ENCODE measurements around the gene GPX8.

GPX8 gene

DNA sequence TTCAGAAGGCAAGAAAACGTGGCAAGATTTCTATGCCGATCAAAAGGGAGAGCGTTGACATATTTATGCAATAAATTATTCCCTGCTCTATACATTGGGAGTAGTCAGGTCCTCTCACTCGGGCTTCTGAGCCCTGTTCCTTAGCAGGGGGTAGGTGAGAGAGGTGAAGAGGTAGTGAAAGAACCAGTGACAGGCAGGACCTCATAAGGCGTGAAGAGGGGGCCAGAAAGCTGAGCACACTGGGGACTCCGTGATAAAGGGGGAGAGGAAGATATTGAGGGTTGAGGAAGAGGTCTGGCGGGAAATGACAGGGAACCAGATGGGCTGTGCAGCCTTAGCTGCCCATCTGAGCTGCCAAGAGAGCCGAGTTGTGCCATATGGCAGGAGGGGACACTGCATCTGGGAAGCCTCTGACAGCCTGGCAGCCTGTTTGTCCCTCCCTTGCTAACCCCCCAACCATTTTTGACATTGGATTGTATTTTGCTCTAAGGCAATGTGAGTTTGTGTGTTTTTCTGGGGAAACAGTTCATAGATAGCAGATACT is 13.8 kb downstream of the GPX8 start:
- Histone ChIP-seq H3K27ac (replicated peaks) (no peak overlapping the region), H3K27me3 (ENCODE audit: insufficient read depth, poor library complexity, severe bottlenecking) (peaks cover 6% of the 10 kb centered on the region), H3K4me3 (replicated peaks; ENCODE audit: insufficient read depth, low read length) (peak overlapping the region; percentile 46)
- DNase-seq (ENCODE audit: low read depth in 1 of 2, low spot score in 1 of 2) = no peak
- TF ChIP-seq CTCF (IDR thresholded peaks at IDR 0.05; ENCODE audit: insufficient read depth, low read length) = no peak
- no peak for TF ChIP-seq POLR2AphosphoS5 (IDR thresholded peaks at IDR 0.05; ENCODE audit: low read depth)
- no peak for TF ChIP-seq REST (IDR thresholded peaks at IDR 0.05; ENCODE audit: insufficient replicate concordance, low read depth)
- TF ChIP-seq GABPA (IDR thresholded peaks at IDR 0.05; ENCODE audit: low read depth) = no peak
- TF ChIP-seq SPI1 (IDR thresholded peaks at IDR 0.05; ENCODE audit: borderline replicate concordance, low read depth) = no peak

DNA sequence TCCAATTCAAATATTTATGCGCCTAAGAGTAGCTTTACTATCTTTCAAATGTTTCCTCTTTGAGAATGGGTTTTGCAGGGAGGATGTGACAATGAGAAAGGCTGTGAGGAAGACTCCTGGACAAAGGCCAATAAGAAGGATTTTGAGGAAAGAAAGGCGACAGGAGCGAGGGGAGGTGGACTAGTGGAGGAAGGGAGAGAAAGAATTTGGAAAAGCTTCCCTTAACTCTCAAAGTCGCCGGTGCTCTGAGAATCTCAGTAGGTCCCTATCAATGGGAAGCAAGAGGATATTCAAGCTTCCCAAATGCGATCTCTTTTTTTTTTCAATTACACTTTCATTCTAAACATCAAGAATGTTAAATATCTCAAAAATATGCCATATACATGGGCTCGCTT is 15.8 kb downstream of the GPX8 start:
- H3K27me3 ChIP-seq (ENCODE audit: insufficient read depth, poor library complexity, severe bottlenecking) = peaks cover 6% of the 10 kb centered on the region
- H3K27ac ChIP-seq (replicated peaks) = no peak overlapping the region
- H3K4me3 ChIP-seq (replicated peaks; ENCODE audit: insufficient read depth, low read length) = no peak overlapping the region
- no peak for TF ChIP-seq GABPA (IDR thresholded peaks at IDR 0.05; ENCODE audit: low read depth)
- no peak for TF ChIP-seq CTCF (IDR thresholded peaks at IDR 0.05; ENCODE audit: insufficient read depth, low read length)
- TF ChIP-seq REST (IDR thresholded peaks at IDR 0.05; ENCODE audit: insufficient replicate concordance, low read depth) = no peak
- no peak for DNase-seq (ENCODE audit: low read depth in 1 of 2, low spot score in 1 of 2)

GRCh38 chr5:55176176-55176818 is 16.3 kb downstream of the GPX8 start:
- Histone ChIP-seq H3K27ac (replicated peaks) (no peak overlapping the region), H3K4me3 (replicated peaks; ENCODE audit: insufficient read depth, low read length) (peak overlapping the region; percentile 26), H3K27me3 (ENCODE audit: insufficient read depth, poor library complexity, severe bottlenecking) (peaks cover 6% of the 10 kb centered on the region)
- no peak for TF ChIP-seq POLR2AphosphoS5 (IDR thresholded peaks at IDR 0.05; ENCODE audit: low read depth)
- TF ChIP-seq SPI1 (IDR thresholded peaks at IDR 0.05; ENCODE audit: borderline replicate concordance, low read depth) = no peak
- no peak for TF ChIP-seq CTCF (IDR thresholded peaks at IDR 0.05; ENCODE audit: insufficient read depth, low read length)
- TF ChIP-seq GABPA (IDR thresholded peaks at IDR 0.05; ENCODE audit: low read depth) = no peak
- peak in 1 of 2 experiments; percentile 2 for DNase-seq (ENCODE audit: low read depth in 1 of 2, low spot score in 1 of 2)

GRCh38 chr5:55177078-55177477 is 17.1 kb downstream of the GPX8 start:
- no peak overlapping the region for H3K27ac ChIP-seq (replicated peaks)
- TF ChIP-seq POLR2AphosphoS5 (IDR thresholded peaks at IDR 0.05; ENCODE audit: low read depth) (no peak), GABPA (IDR thresholded peaks at IDR 0.05; ENCODE audit: low read depth) (no peak), SPI1 (IDR thresholded peaks at IDR 0.05; ENCODE audit: borderline replicate concordance, low read depth) (no peak), CTCF (IDR thresholded peaks at IDR 0.05; ENCODE audit: insufficient read depth, low read length) (no peak), REST (IDR thresholded peaks at IDR 0.05; ENCODE audit: insufficient replicate concordance, low read depth) (no peak)
- no peak for DNase-seq (ENCODE audit: low read depth in 1 of 2, low spot score in 1 of 2)
- no peak overlapping the region for H3K4me3 ChIP-seq (replicated peaks; ENCODE audit: insufficient read depth, low read length)
- H3K27me3 ChIP-seq (ENCODE audit: insufficient read depth, poor library complexity, severe bottlenecking) = peaks cover 6% of the 10 kb centered on the region

Data from HL-60 (cell line).